GM18520 (cell line): ENCODE data around the gene TAC3.
"Not testable (repeated sequence)": the region's sequence is repeated elsewhere in the genome, so short reads cannot be mapped to it uniquely, and the experiment has no call there.

Experiments used
- ATAC-seq: cut with Tn5 transposase; IDR thresholded peaks from one replicate; pipeline ENCODE4 v1.9.1; 2021; ENCODE audit not compliant: unreplicated experiment

The TAC3 gene

DNA sequence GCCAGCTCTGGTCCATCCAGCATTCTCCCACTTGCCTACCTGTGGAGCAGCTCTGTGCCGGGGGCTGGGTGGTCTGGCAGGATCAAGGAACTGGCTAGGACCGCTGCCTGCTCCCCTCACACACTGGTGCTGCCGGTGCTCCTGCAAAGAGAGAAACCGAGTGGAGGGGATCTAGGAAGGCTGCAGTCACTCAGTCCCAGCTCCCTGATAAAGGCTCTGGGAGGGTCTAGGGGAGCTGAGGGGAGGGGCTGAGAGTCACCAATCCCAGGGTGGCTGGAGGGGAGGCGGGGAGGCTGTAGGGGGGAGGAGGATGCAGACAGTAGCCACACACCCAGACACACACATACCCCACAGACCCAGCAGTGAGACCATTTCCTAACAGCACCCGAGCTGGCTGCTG is at the start of gene TAC3:
Gene TAC3 (minus strand): TSS at position 182 of the 400 bp plus-strand sequence. CDS start 732 bp downstream, outside the sequence.
- ATAC-seq, result no peak

DNA sequence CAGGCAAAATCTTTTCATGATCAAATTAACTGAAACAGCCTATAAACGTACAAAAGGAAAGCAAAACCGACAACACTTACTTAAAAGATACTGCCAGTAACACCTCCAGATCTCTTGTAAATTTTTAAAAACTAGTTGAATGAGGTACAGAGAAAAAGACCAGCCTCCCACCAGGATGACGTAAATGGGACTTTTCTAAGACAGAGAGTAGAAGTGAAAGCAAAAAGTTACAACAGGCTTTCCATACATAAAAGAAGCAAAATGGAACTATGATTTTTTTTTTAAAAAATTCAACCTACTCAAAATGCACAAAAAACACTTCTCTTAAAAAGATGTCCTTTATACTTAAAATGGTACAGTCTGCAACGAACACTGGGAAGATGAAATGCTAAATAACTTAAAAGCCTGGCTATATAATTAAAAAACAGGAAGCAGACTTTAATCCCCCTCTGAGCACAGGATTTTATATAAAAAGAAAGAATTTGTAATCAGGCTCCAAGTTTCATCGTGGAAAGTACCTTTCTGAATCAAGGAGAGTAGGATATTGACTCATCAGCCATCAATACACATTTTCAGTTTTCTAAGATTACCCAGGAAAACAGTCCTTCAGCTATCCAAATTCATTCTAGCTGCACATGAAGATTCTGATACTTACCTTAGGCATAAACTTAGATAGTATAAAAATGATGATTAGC is 47.8 kb upstream of the TAC3 start:
- peak; percentile 78 for ATAC-seq

DNA sequence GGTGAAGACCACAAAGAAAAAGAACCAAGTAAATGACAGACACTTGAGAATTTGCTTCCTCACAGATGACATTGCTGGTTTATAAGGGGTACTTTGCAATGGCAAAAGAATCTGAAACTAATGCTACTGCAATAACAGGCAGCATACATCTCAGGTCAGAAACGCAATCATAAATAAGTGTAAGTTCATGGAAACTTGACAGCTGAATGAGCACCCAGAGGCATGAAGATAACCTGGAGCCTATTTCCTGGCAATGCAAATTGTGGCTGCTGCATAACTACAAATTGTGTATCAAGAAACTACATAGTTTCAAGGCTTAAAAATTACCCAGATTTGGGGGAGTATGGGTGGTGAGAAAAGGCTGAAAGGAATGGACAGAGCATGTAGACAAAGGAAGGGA is 42.1 kb upstream of the TAC3 start:
- ATAC-seq, result no peak

DNA sequence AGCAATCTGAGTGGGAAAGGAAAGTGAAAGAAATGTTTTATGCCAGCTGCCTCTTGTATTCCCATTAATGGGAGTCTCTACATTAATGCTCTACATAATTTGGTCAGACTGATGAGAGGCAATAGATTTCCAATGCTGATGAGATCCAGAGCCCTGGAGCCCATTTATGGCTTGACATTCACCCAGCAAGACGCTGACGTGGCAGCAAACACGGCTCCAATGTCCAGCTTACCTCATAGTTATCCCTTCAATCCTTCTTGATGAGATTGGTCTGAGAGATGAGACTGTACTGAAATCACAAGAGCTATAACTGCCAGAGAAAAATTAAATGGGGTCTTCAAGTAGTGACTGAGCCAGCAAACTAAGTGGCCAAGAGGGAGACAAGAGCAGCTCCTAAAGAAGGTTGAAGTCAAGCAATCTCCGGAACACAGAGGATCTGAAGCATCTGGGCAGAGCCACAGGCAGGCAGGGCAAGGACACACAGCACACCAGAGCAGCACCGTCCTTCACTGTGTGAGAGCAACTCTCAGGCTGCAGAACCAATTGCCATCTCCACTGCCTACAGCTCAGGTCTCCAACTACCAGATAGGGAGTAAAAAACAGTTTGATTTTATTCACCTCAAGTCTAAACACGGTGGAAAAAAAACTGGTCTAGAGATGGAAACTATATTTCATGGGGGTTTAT is 40.9 kb upstream of the TAC3 start:
- ATAC-seq, result no peak

DNA sequence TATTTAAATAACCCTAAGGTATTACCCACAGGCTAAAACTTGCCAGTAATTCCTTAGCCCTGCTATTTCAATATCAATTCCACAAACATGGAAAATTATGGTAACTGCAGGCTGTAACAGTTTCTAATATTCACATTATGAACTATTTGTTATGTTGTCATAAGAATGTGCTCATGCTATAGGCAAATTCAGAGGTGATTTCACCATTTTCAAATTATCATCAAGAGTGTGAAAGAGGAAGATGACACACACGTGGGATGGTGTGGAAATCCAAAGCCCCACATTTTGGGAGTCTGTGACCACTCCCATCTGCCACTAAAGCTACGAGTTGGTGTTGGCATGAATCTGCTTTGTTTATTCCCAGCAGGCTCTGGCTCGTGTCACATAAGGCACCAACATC is 39.5 kb upstream of the TAC3 start:
- no peak for ATAC-seq

DNA sequence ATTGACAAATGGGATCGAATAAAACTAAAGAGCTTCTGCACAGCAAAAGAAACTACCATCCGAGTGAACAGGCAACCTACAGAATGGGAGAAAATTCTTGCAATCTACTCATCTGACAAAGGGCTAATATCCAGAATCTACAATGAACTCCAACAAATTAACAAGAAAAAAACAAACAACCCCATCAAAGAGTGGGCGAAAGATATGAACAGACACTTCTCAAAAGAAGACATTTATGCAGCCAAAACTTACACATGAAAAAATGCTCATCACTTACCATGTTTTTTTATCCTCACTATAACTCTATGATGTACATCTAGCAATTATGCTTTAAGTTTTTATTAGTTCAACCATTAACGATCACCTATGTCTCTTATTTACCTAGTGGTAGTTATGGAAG is 37.6 kb upstream of the TAC3 start:
- not testable (repeated sequence) for ATAC-seq

DNA sequence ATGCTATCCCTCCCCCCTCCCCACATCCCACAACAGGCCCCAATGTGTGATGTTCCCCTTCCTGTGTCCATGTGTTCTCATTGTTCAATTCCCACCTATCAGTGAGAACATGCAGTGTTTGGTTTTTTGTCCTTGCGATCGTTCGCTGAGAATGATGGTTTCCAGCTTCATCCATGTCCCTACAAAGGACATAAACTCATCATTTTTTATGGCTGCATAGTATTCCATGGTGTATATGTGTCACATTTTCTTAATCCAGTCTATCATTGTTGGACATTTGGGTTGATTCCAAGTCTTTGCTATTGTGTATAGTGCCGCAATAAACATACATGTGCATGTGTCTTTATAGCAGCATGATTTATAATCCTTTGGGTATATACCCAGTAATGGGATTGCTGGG is 36.8 kb upstream of the TAC3 start:
- not testable (repeated sequence) for ATAC-seq

DNA sequence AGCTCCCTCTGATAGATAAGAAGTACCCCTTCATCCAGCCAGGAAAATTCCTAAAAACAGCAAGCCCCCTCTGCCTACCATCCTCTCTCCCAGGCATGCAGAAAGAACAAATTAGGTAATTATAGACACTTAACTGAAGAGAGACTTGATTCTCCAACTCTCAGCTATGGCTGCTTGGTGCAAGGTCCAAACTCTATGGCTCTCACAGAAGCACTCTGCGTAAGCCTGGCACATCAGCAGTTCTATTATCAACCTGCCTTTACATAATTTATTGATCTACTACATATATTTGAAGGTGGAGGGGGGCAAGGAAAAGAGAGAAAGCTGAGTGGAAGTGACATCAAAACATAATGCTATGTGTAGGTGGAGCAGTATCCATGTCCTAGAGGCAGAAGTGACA is 34.7 kb upstream of the TAC3 start:
- no peak for ATAC-seq

DNA sequence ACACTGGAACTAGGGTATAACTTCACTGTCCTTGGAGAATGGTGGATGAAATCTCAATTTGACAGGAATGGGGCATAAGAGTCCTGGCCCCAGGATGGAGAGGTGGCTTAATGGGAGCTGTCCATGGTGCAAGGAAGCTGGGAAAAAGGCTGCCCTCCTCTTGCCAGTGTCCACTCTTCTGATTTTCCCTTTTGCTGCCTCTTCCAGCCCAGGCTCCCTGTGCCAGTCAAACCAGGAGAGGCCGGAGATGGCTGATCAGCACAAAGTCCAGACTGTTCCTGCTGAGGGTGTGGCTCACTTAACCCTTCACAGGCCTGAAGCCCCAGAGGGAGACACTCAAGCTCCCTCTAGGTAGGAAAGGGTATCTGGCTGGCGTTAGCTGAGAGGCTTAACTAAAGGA is 33.6 kb upstream of the TAC3 start, which contains the start of gene MYO1A:
Gene MYO1A (minus strand): TSS at position 240 of the 400 bp plus-strand sequence. CDS start 1,806 bp downstream, outside the sequence.
- ATAC-seq, result no peak

DNA sequence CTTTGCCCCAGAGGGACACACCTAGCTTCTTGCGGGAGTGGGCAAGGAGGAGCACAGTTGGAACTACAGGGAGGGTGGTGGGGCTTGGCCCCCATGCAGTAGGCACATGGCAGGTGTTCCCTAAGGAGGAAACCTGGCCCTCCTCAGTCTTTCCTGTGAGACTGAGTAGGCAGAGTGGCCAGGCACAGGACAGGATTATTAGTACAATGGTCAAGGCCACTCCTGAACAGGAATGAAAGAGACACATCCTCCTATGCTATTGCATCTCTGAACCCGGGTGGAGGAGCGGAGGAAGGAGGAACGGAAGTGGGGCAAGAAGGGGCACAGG is 32.8 kb upstream of the TAC3 start:
- no peak for ATAC-seq

DNA sequence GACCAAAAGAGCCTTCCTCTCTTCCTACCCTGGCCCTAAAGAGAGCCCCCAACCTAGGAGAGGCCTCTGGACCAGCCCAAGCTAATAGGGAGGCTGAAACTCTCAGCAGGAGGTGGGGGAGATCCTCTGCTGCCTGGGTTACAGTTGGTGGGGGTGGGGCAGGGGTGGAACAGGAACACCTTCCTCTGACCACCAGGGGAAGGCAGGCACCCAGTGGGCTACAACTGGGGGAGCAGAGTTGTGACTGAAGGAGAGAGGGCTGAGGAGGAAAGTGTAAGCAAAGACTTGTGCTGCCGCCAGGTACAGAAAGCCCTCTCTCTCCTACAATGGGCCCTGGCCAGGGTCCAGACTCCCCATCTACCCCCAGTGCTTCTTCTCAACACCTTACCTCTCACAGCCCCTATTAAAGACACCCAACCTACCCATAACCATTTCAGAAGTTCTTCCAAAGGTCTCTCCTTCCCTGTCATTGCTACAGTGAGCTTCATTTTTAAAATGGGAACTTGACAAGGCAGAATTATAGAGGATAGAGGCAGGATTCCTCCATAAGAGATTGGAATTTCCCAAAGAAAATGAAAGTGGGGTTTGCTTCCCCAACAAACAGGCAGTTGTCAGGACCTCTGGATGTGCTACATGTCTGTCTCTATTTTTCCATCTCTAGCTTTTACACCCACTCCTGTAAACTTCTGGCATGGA is 32.2 kb upstream of the TAC3 start:
- no peak for ATAC-seq

DNA sequence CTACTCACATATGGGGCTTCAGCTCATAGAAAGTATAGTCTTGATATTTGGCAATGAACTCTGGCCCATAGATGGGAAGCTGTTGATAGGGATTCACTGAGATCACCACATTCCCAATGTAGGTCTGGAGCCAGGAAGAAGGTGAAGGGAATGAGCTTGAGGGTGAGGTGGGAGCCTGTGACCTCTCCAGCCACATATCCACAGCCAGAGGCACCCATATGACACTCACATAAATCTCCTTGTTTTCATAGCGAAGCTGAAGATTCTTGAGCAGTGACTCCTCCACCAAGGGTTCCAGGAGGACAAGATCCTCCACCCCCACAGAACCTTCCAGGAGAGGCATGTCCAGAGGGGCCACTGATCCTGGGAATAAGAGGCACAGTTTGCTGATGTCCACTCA is 31.7 kb upstream of the TAC3 start:
- ATAC-seq, result no peak

DNA sequence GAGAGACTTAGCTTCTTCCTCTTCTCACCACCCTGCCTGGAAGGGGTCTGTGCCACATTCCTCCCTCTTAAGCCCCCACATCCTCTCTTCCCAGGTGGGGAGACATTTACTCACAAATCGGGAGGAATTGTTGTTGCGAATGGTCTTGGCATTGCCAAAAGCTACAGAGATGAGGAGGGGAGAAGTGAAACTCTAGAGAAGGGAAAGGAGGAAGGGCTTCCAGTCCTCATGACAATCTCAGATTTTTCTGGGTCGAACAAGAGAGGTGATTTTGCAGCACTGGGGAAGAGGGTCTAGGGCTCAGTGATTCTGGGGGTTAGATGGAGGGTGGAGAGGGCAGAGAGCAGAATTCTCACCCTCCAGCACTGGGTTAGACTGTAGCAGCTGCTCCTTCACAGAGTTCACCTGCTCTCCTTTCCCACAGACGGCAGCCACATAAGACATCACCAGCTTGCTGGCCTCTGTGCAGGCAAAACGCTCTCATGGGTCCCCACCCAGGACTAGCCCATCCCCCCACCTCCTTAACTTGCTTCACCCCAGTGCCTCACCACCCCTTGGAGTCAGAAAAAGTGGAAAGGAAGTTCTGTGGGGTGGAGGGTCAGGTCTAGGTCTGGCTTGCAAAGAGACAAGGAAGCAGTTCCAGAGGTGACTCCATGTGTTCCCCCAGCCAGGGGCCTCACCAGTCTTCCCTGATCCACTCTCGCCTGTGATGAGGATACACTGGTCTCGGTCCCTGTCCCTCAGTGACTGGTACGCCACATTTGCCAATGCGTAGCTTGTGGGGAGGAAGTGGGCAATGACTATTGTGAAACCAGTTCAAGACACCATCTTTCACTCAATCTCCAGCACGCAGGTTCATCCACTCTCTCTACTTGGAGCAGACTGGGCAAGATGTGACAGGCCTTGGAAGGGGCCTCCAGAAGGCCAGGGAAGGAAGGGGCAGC is 30.9 kb upstream of the TAC3 start:
- ATAC-seq, result no peak

DNA sequence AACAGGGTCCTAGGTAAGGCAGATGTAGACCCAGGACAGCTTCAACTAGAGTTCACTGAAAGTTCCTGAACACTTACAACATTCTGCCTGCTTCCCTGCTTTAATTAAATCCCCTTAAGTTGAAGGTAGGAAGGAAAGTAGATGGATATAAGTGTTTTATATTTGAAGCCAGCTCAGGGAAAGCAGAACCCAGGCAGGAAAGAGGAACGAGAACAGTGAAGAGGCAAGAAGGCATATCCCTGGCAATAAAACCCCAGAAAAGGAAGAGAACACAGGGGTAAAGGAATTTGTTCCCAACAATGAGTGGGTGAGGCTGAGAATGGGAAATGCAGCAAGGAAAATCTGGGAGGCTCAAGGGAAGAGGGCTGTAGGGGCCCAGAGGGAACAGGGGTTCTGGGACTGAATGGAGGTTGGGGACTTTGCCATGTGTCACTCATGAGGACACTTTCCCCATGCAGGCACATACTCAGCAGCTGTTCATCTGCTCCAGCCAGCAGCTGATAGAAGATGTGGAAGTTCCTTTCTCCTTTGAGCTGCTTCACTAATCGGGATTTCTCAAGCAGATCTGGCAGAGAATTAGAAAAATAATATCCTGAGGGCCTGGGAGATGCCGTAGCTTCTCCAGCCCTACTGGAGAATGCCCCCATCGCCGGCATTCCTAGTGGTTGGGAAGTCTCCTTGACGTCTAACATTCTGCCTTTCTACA is 29.9 kb upstream of the TAC3 start:
- ATAC-seq, result no peak

DNA sequence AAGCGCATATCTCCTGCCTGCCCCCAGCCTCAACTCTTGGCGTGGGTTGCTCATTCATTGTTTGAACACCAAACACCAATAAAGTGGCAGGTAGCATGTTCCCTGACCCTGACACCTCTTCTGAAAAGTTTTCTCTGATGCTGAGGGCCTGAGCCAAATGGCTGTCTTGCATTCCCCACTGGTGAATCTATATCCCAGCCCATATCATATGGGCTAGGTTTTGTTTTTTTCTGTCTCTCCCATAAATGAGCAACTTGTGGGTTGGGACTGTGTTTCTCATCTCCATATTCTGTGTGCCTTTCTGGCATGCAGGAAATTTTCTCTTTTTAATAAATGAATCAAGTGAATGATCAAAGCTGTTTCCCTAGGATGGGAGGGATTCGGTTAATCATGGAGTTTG is 28.6 kb upstream of the TAC3 start:
- ATAC-seq, result no peak

DNA sequence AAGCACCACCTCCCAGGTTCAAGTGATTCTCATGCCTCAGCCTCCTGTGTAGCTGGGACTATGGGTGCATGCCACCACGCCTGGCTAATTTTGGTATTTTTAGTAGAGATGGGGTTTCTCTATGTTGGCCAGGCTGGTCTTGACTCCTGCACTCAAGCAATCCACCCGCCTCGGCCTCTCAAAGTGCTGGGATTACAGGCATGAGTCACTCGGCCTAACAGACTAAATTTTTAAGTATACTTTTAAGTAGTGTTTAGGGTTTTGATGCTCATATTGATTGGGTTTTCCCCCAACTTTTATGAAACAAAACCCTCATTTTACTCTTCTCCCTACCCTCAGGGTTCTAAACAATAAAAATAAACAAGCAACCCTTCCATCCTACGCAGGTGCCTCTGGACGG is 28.1 kb upstream of the TAC3 start:
- ATAC-seq, result no peak

DNA sequence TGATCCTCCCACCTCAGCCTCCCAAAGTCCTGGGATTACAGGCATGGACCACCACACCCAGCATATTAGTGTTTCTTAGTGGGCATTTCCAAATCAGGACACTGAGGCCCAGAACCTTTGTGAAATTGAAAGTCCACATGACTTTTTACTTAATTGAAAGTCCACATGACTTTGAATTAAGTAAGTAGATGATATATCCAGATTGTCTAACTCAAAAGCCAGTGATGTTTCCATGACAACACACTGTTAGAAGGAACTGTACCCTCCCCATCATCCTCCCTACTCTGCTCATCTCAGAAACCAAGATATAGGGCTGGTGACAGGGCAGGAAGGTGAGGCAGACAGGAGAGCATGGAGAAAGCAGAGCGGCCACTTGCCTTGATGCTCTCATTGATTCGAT is 26.4 kb upstream of the TAC3 start:
- no peak for ATAC-seq

DNA sequence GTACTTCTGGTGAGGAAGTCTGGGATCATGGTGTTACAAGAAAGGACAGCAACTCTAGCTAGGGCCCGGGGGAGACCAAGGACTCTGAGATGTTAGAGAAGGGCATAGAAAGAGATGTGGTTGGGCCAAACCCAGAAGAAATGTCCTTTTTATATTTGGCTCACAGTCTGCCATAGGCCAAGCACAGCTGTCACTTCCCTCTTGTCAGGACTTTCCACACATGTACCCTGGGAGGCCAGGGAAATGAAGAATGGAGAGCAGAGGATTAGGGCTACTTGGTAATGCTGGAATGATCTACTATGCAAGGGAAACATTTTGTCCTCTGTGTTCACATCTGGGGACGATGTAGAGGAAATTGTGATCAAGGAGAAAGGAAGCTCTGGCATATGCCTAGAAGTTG is 24.4 kb upstream of the TAC3 start:
- ATAC-seq, result no peak

DNA sequence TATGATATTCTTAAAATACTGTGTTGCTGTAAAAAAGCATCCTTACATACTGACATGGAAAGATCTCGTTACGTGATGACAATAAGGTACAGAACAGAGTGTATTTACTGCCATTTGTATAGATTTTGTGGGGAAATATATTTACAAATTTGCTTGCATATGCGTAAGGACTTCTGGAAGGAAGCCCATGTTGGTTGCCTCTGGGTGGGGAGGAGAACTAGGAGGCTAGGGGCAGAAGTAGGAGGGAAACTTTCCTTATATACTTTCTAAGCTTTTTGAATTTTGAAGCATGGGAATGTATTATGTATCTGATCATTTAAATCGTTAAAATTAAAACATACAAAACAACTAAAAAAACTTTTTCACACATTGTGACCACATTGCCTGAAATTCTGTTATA is 23.9 kb upstream of the TAC3 start:
- ATAC-seq, result no peak

DNA sequence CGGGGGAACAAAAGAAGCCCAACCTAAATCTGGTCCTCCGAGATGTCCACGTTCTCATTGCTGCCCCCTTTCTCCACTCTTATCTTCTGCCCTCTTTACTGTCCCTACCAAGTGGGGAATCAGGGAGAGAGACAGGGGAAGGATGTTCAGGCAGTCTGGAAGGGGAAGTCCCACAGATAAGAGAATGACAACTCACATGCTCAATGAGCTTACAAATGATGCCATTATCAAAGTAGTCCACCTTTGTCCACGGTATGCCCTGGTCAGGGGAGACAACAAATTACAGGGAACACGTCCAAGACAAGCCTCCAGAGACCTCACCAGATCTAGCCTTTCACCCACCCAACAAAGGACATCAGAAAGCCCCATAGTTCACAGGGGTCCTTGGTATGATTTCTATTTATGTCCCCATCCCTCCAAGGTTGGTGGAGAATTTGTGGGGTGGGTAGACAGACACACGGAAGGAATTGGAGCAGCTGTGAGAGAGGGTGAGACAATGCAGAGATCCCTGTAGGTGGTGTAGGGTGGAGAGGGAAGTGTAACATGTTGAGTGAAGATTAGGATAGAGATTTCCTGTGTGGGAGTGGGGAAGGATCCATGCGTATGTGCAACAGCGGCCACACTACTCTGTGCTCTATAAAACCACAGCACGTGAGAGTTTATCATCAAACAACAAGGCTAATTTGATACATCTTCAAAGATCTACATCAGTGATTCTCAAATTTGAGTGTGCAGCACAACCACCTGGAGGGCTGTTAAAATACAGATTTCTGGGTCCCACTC is 22.9 kb upstream of the TAC3 start:
- no peak for ATAC-seq
